Measurements from ENCODE around the gene AKR1D1.

The AKR1D1 gene

GRCh38 chr7:138127996-138128395 is 51.7 kb downstream of the AKR1D1 start:
- H3K4me3 ChIP-seq (ENCODE audit: low read length): no peak overlapping the region
- TF ChIP-seq, protein P1, sequence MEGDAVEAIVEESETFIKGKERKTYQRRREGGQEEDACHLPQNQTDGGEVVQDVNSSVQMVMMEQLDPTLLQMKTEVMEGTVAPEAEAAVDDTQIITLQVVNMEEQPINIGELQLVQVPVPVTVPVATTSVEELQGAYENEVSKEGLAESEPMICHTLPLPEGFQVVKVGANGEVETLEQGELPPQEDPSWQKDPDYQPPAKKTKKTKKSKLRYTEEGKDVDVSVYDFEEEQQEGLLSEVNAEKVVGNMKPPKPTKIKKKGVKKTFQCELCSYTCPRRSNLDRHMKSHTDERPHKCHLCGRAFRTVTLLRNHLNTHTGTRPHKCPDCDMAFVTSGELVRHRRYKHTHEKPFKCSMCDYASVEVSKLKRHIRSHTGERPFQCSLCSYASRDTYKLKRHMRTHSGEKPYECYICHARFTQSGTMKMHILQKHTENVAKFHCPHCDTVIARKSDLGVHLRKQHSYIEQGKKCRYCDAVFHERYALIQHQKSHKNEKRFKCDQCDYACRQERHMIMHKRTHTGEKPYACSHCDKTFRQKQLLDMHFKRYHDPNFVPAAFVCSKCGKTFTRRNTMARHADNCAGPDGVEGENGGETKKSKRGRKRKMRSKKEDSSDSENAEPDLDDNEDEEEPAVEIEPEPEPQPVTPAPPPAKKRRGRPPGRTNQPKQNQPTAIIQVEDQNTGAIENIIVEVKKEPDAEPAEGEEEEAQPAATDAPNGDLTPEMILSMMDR (IDR thresholded peaks at IDR 0.05; ENCODE audit: low read depth, low read length, poor library complexity, severe bottlenecking): no peak
- TF ChIP-seq EZH2phosphoT487 (IDR thresholded peaks at IDR 0.05; ENCODE audit: borderline replicate concordance, low read length): no peak
- no peaks in the 10 kb centered on the region for H3K36me3 ChIP-seq (ENCODE audit: control insufficient read depth, low read length)
- no peaks in the 10 kb centered on the region for H3K27me3 ChIP-seq (ENCODE audit: control insufficient read depth, low read length)
- no peak overlapping the region for H3K27ac ChIP-seq (ENCODE audit: low read depth, low read length)
- 0 out of 2 replicates have a peak, but pooled peaks cover 2% of the 10 kb centered on the region for H3K9me2 ChIP-seq (replicated peaks; ENCODE audit: control insufficient read depth, low read length)
- no peaks in the 10 kb centered on the region for H3K79me2 ChIP-seq (ENCODE audit: control insufficient read depth, low read length)
- no peaks in the 10 kb centered on the region for H4K20me1 ChIP-seq (ENCODE audit: control insufficient read depth, insufficient read depth, low read depth, low read length)
- no peak overlapping the region for H3K4me2 ChIP-seq (ENCODE audit: low read length)
- no peaks in the 10 kb centered on the region; the same call in 1 of the 2 replicates for H3K9me3 ChIP-seq (ENCODE audit: control insufficient read depth, insufficient read depth, low read length)
- no peaks in the 10 kb centered on the region for H3K4me1 ChIP-seq (ENCODE audit: control insufficient read depth, low read length)
- no peaks in the 10 kb centered on the region for H3F3A ChIP-seq (ENCODE audit: control insufficient read depth, insufficient read depth)

GRCh38 chr7:138129551-138130165 is 53.4 kb downstream of the AKR1D1 start:
- TF ChIP-seq, protein P1 (IDR thresholded peaks at IDR 0.05; ENCODE audit: low read depth, low read length, poor library complexity, severe bottlenecking): no peak
- no peak for TF ChIP-seq EZH2phosphoT487 (IDR thresholded peaks at IDR 0.05; ENCODE audit: borderline replicate concordance, low read length)
- no peak overlapping the region for H3K4me2 ChIP-seq (ENCODE audit: low read length)

DNA sequence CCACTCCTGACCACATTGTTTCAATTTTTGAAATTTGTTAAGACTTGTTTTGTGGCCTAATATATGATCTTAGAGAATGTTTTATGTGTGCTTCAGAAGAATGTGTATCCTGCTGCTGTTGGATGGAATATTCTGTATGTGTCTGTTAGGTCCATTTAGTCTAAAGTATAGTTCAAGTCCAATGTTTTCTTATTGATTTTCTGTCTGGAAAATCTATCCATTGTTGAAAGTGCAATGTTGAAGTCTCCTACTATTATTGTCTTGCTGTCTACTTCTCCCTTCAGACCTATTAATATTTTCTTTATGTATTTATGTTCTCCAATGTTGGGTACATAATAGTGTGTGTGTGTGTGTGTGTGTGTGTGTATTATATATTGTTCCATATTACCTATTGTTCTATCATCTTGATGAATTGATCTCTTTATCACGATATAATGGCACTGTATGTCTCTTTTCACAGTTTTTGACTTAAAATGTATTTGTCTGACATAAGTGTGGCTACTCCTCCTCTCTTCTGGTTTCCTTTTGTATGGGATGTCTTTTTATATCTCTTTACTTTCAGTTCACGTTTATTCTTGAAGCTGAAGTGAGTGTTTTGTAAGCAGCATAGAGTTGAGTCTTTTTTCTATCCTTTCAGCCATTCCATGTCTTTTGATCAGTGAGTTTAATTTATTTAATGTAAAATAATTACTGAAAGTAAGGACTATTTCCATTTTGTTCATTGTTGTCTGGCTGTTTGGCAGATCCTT is 61.3 kb downstream of the AKR1D1 start:
- no peak overlapping the region for H3K27ac ChIP-seq (ENCODE audit: low read depth, low read length)
- no peak overlapping the region for H3K4me3 ChIP-seq (ENCODE audit: low read length)
- no peak overlapping the region for H3K4me2 ChIP-seq (ENCODE audit: low read length)
- H4K20me1 ChIP-seq (ENCODE audit: control insufficient read depth, insufficient read depth, low read depth, low read length): no peaks in the 10 kb centered on the region
- H3K4me1 ChIP-seq (ENCODE audit: control insufficient read depth, low read length): no peaks in the 10 kb centered on the region
- H3F3A ChIP-seq (ENCODE audit: control insufficient read depth, insufficient read depth): no peaks in the 10 kb centered on the region
- no peaks in the 10 kb centered on the region for H3K36me3 ChIP-seq (ENCODE audit: control insufficient read depth, low read length)
- TF ChIP-seq, protein P1 (IDR thresholded peaks at IDR 0.05; ENCODE audit: low read depth, low read length, poor library complexity, severe bottlenecking): no peak
- no peak for TF ChIP-seq EZH2phosphoT487 (IDR thresholded peaks at IDR 0.05; ENCODE audit: borderline replicate concordance, low read length)
- H3K79me2 ChIP-seq (ENCODE audit: control insufficient read depth, low read length): no peaks in the 10 kb centered on the region
- H3K9me2 ChIP-seq (replicated peaks; ENCODE audit: control insufficient read depth, low read length): no peaks in the 10 kb centered on the region
- no peaks in the 10 kb centered on the region for H3K9me3 ChIP-seq (ENCODE audit: control insufficient read depth, insufficient read depth, low read length)
- no peaks in the 10 kb centered on the region for H3K27me3 ChIP-seq (ENCODE audit: control insufficient read depth, low read length)

More at GRCh38 chr7:138129551-138130165, 53.4 kb downstream of the AKR1D1 start:
- Histone ChIP-seq H3K36me3 (ENCODE audit: control insufficient read depth, low read length) (no peaks in the 10 kb centered on the region), H3K27me3 (ENCODE audit: control insufficient read depth, low read length) (no peaks in the 10 kb centered on the region), H3K4me1 (ENCODE audit: control insufficient read depth, low read length) (no peaks in the 10 kb centered on the region), H3K4me3 (ENCODE audit: low read length) (no peak overlapping the region), H3K9me2 (replicated peaks; ENCODE audit: control insufficient read depth, low read length) (0 out of 2 replicates have a peak, but pooled peaks cover 2% of the 10 kb centered on the region), H3F3A (ENCODE audit: control insufficient read depth, insufficient read depth) (no peaks in the 10 kb centered on the region), H3K79me2 (ENCODE audit: control insufficient read depth, low read length) (no peaks in the 10 kb centered on the region), H4K20me1 (ENCODE audit: control insufficient read depth, insufficient read depth, low read depth, low read length) (no peaks in the 10 kb centered on the region), H3K9me3 (ENCODE audit: control insufficient read depth, insufficient read depth, low read length) (no peaks in the 10 kb centered on the region; the same call in 1 of the 2 replicates), H3K27ac (ENCODE audit: low read depth, low read length) (no peak overlapping the region)
